BLaER1 treated with 17β-estradiol and CSF1 and Interleukin-3, amounts not matched to agents 10 nM and 100 nM (cell line): ENCODE measurements around the gene SORCS2.

Source experiments
- H3K27ac ChIP-seq, 11 experiments: shearing (Covaris generic); formaldehyde crosslinking; 2 replicates each; pipeline ENCODE4 v1.8.1; 2022
- H3K27me3 ChIP-seq, 11 experiments: shearing (Covaris generic); formaldehyde crosslinking; 2 replicates each; pipeline ENCODE4 v1.8.1; 2022
- H3K36me3 ChIP-seq, 11 experiments: shearing (Covaris generic); formaldehyde crosslinking; 2 replicates each; pipeline ENCODE4 v1.8.1; 2022
- H3K4me1 ChIP-seq, 10 experiments: shearing (Covaris generic); formaldehyde crosslinking; 2 replicates each; pipeline ENCODE4 v1.8.1; 2022
- H3K4me2 ChIP-seq, 11 experiments: shearing (Covaris generic); formaldehyde crosslinking; 2 replicates each; pipeline ENCODE4 v1.8.1; 2022
- H3K4me3 ChIP-seq, 10 experiments: shearing (Covaris generic); formaldehyde crosslinking; 2 replicates each; pipeline ENCODE4 v1.8.1; 2022
- H3K9ac ChIP-seq, 11 experiments: shearing (Covaris generic); formaldehyde crosslinking; 2 replicates each; pipeline ENCODE4 v1.8.1; 2022
- H3K9me3 ChIP-seq, 11 experiments: shearing (Covaris generic); formaldehyde crosslinking; replicated peaks in 1 of 11; 2 replicates each; pipeline ENCODE4 v1.8.1; 2022
- H4K20me1 ChIP-seq, 11 experiments: shearing (Covaris generic); formaldehyde crosslinking; 2 replicates each; pipeline ENCODE4 v1.8.1; 2022
- Cebpa-rat ChIP-seq, 11 experiments: shearing (Covaris generic); IDR thresholded peaks; 2 replicates each; pipeline ENCODE4 v1.8.1; 2022

The SORCS2 gene

GRCh38 chr4:7645158-7645557 is 452.8 kb downstream of the SORCS2 start:
- Histone ChIP-seq H3K9me3 (peaks cover 34 to 54% (median 46%) of the 10 kb centered on the region in 11 experiments), H4K20me1 (peaks cover 0 to 8% (median 0%) of the 10 kb centered on the region in 11 experiments; a peak in 2 of 22 replicates), H3K27me3 (peaks cover 0 to 8% (median 0%) of the 10 kb centered on the region in 11 experiments; a peak in 2 of 22 replicates), H3K4me1 (peaks cover 41 to 71% (median 54%) of the 10 kb centered on the region in 10 experiments), H3K27ac (no peak overlapping the region), H3K4me3 (peak overlapping the region in 2 of 10 experiments; percentile 6 to 14; a peak in 1 of 20 replicates), H3K9ac (no peak overlapping the region), H3K36me3 (peaks cover 0 to 31% (median 8%) of the 10 kb centered on the region in 11 experiments; a peak in 9 of 22 replicates), H3K4me2 (no peak overlapping the region)
- no peak for TF ChIP-seq Cebpa-rat (IDR thresholded peaks at IDR 0.05)

GRCh38 chr4:7645956-7646355 is 453.6 kb downstream of the SORCS2 start:
- H3K36me3 ChIP-seq = peaks cover 0 to 26% (median 8%) of the 10 kb centered on the region in 11 experiments; a peak in 9 of 22 replicates
- peak overlapping the region; percentile 63 to 99 (median 92); a peak in 16 of 22 replicates for H3K4me2 ChIP-seq
- peaks cover 49 to 71% (median 61%) of the 10 kb centered on the region in 10 experiments for H3K4me1 ChIP-seq
- no peak for TF ChIP-seq Cebpa-rat (IDR thresholded peaks at IDR 0.05)
- H4K20me1 ChIP-seq = peaks cover 0 to 11% (median 0%) of the 10 kb centered on the region in 11 experiments; a peak in 3 of 22 replicates
- peaks cover 0 to 8% (median 0%) of the 10 kb centered on the region in 11 experiments; a peak in 2 of 22 replicates for H3K27me3 ChIP-seq
- H3K9me3 ChIP-seq = peaks cover 34 to 54% (median 46%) of the 10 kb centered on the region in 11 experiments
- H3K27ac ChIP-seq = peak overlapping the region in 3 of 11 experiments; percentile 74 to 85 (median 80); a peak in 3 of 22 replicates
- H3K9ac ChIP-seq = no peak overlapping the region
- H3K4me3 ChIP-seq = peak overlapping the region in 4 of 10 experiments; percentile 14 to 29 (median 26); a peak in 5 of 20 replicates

- TF ChIP-seq Cebpa-rat (IDR thresholded peaks at IDR 0.05) = peak in 3 of 11 experiments; percentile 5 to 69 (median 12); a peak in 1 of 22 replicates
- H3K27me3 ChIP-seq = peaks cover 0 to 8% (median 0%) of the 10 kb centered on the region in 11 experiments; a peak in 5 of 22 replicates
Observed at GRCh38 chr4:7646384-7647061, 454.2 kb downstream of the SORCS2 start.

GRCh38 chr4:7647186-7647585 is 454.8 kb downstream of the SORCS2 start:
- Histone ChIP-seq H3K9ac (peak overlapping the region in 8 of 11 experiments; percentile 28 to 55 (median 48); a peak in 10 of 22 replicates), H4K20me1 (peaks cover 0 to 15% (median 0%) of the 10 kb centered on the region in 11 experiments; a peak in 4 of 22 replicates), H3K4me1 (peaks cover 61 to 83% (median 73%) of the 10 kb centered on the region in 10 experiments), H3K4me3 (peak overlapping the region in 4 of 10 experiments; percentile 23 to 44 (median 30); a peak in 5 of 20 replicates), H3K9me3 (peaks cover 34 to 54% (median 46%) of the 10 kb centered on the region in 11 experiments), H3K27ac (peak overlapping the region in 9 of 11 experiments; percentile 70 to 86 (median 77); a peak in 17 of 22 replicates), H3K36me3 (peaks cover 0 to 26% (median 8%) of the 10 kb centered on the region in 11 experiments; a peak in 9 of 22 replicates), H3K4me2 (peak overlapping the region; percentile 63 to 99 (median 92)), H3K27me3 (peaks cover 0 to 10% (median 0%) of the 10 kb centered on the region in 11 experiments; a peak in 5 of 22 replicates)
- TF ChIP-seq Cebpa-rat (IDR thresholded peaks at IDR 0.05) = peak in 2 of 11 experiments; percentile 12 to 39; a peak in 1 of 22 replicates

More at GRCh38 chr4:7646384-7647061, 454.2 kb downstream of the SORCS2 start:
- Histone ChIP-seq H3K4me1 (peaks cover 54 to 76% (median 67%) of the 10 kb centered on the region in 10 experiments), H3K4me2 (peak overlapping the region; percentile 63 to 99 (median 92)), H3K9me3 (peaks cover 34 to 54% (median 46%) of the 10 kb centered on the region in 11 experiments), H3K9ac (peak overlapping the region in 2 of 11 experiments; percentile 50 to 55; a peak in 3 of 22 replicates), H3K36me3 (peaks cover 0 to 26% (median 8%) of the 10 kb centered on the region in 11 experiments; a peak in 9 of 22 replicates), H3K4me3 (peak overlapping the region in 5 of 10 experiments; percentile 23 to 44 (median 29); a peak in 10 of 20 replicates), H4K20me1 (peaks cover 0 to 11% (median 0%) of the 10 kb centered on the region in 11 experiments; a peak in 3 of 22 replicates), H3K27ac (peak overlapping the region in 9 of 11 experiments; percentile 70 to 86 (median 77); a peak in 17 of 22 replicates)

- Histone ChIP-seq H3K27ac (peak overlapping the region; percentile 64 to 86 (median 77); a peak in 21 of 22 replicates), H3K4me2 (peak overlapping the region; percentile 63 to 99 (median 92)), H3K9me3 (peaks cover 34 to 54% (median 46%) of the 10 kb centered on the region in 11 experiments), H3K36me3 (peaks cover 0 to 26% (median 8%) of the 10 kb centered on the region in 11 experiments; a peak in 9 of 22 replicates), H3K27me3 (peaks cover 0 to 11% (median 0%) of the 10 kb centered on the region in 11 experiments; a peak in 5 of 22 replicates), H3K9ac (peak overlapping the region in 9 of 11 experiments; percentile 11 to 55 (median 48); a peak in 15 of 22 replicates), H4K20me1 (peaks cover 0 to 22% (median 0%) of the 10 kb centered on the region in 11 experiments; a peak in 5 of 22 replicates), H3K4me1 (peaks cover 68 to 84% (median 77%) of the 10 kb centered on the region in 10 experiments), H3K4me3 (peak overlapping the region in 2 of 10 experiments; percentile 19 to 35; a peak in 6 of 20 replicates)
- TF ChIP-seq Cebpa-rat (IDR thresholded peaks at IDR 0.05) = no peak
Observed at GRCh38 chr4:7647600-7648543, 455.5 kb downstream of the SORCS2 start.

GRCh38 chr4:7648544-7649395 is 456.4 kb downstream of the SORCS2 start:
- Histone ChIP-seq H3K27me3 (peaks cover 0 to 11% (median 0%) of the 10 kb centered on the region in 11 experiments; a peak in 5 of 22 replicates), H3K9me3 (peaks cover 34 to 52% (median 44%) of the 10 kb centered on the region in 11 experiments), H3K9ac (peak overlapping the region in 9 of 11 experiments; percentile 11 to 68 (median 48); a peak in 14 of 22 replicates), H4K20me1 (peaks cover 0 to 23% (median 0%) of the 10 kb centered on the region in 11 experiments; a peak in 5 of 22 replicates), H3K4me3 (peak overlapping the region in 5 of 10 experiments; percentile 10 to 35 (median 23); a peak in 6 of 20 replicates), H3K27ac (peak overlapping the region; percentile 64 to 86 (median 77)), H3K36me3 (peaks cover 0 to 26% (median 8%) of the 10 kb centered on the region in 11 experiments; a peak in 9 of 22 replicates), H3K4me2 (peak overlapping the region; percentile 63 to 99 (median 92)), H3K4me1 (peaks cover 77 to 84% (median 81%) of the 10 kb centered on the region in 10 experiments)
- no peak for TF ChIP-seq Cebpa-rat (IDR thresholded peaks at IDR 0.05)
